EL (cell line): ENCODE measurements around the gene RORB.
A peak's percentile ranks its signal among the peaks of the same experiment; 100 is the strongest.
"Not testable (repeated sequence)": the region's sequence is repeated elsewhere in the genome, so short reads cannot be mapped to it uniquely, and the experiment has no call there.

Experiments
- DNase-seq: peaks from one replicate; pipeline ENCODE4 v3.0.0-alpha.2; 2016

Gene RORB

DNA sequence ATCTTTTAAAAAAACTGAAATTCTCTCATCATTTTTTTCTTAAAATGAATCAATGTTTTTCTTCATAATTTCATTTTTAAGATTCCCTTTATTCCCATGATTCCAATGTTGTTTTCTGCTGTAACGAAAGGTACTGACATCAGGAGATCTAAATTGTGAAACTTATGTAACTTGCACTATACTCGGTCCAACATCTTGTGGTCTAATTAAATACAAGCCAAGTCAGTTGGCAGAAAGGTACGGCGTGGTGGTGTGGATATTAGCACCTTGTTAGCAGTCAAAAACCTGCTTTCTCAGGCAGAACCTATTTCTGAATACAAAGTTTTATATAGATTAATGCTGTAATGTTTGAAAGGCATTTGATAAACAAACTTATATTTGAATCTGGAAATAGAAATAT, 20.1 kb downstream of the RORB start:
- no peak for DNase-seq

DNA sequence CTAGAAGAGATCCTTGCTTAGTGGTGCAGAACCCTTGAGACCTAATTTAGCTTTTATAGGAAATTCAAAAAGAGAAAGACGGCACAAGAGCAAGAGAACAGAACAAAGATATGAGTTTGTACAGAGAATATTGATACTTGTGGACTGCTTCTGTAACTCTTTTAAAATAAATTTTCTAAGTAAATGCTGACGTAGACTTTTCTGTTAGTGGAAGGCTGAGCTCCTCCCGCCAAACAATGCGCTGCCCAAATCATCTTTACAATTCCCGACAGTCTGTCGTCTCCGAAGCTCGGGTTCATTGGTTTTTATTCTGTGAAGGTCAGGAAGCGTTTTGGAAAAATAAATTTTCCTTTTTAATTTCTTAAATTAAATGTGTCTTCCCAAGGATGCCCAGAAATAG, 22.3 kb downstream of the RORB start:
- no peak for DNase-seq

DNA sequence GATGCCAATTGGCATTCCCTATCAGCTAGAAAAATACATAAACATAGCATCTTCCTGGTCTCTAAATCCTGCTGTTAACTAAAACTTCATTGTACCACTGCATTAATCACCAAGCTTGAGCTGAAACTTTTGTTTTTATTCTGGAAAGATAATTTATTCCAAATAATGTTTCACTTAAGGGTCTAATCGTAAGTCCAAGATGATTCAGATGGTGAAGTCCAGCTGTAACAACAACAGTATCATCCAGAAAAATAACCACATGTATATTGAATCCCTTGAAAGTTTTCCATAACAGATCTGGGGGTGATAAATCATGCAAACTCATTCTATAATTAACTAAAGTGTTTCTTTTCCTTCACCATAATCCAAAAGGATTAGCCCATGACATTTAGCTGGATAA, 23.9 kb downstream of the RORB start:
- no peak for DNase-seq

GRCh38 chr9:74524289-74524688, 27.2 kb downstream of the RORB start:
- DNase-seq, result no peak

- DNase-seq, result no peak
Measured at GRCh38 chr9:74526215-74526614, 29.1 kb downstream of the RORB start.

GRCh38 chr9:74527718-74528117, 30.6 kb downstream of the RORB start:
- no peak for DNase-seq

DNA sequence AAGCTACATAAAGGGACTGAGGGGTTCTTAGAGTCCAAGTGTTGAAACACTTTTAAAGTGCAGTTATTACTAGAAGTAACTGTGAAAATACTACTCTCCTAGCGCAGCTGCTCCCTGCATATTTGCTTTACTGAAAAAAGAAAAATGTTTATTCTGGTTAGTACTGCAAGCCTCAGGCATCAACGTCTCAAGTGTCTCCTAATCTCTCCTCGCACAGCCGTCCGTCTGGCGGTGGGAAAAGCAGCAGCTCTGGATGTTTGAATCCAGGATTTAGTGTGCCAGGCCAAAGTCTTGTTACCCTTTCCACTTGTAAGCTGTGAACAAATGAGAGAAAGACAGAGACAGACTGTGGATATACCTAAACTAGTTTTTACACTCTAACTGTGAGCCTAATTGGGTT, 31.1 kb downstream of the RORB start:
- DNase-seq, result no peak

- not testable (repeated sequence) for DNase-seq
Measured at GRCh38 chr9:74530458-74530857, 33.3 kb downstream of the RORB start.

- no peak for DNase-seq
Measured at GRCh38 chr9:74533253-74533652, 36.1 kb downstream of the RORB start.

- DNase-seq, result no peak
Measured at GRCh38 chr9:74534841-74535240, 37.7 kb downstream of the RORB start.

GRCh38 chr9:74543145-74543544, 46.0 kb downstream of the RORB start:
- DNase-seq, result no peak

GRCh38 chr9:74551266-74551665, 54.1 kb downstream of the RORB start:
- no peak for DNase-seq

- no peak for DNase-seq
Measured at GRCh38 chr9:74554751-74555419, 57.8 kb downstream of the RORB start.

DNA sequence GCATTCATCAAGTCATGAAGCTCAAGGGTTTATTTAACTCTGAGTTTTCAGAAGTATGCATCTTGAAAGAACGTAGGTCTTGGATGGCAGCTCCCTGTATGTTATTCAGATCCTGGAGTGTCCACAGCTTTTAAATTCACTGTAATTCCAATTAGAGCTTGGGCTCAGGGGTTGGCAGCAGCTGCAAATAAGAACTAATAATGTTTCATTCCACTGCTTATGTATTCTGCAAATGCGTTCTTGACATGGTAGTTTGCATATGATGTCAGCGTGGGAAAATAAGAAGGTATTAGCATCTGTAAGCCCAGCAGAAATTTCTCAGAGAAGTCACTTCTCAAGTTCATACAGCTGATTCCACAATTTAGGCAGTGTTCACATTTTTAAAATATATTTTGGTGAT, 58.4 kb downstream of the RORB start:
- DNase-seq, result no peak

- DNase-seq, result no peak
Measured at GRCh38 chr9:74556685-74557084, 59.5 kb downstream of the RORB start.

DNA sequence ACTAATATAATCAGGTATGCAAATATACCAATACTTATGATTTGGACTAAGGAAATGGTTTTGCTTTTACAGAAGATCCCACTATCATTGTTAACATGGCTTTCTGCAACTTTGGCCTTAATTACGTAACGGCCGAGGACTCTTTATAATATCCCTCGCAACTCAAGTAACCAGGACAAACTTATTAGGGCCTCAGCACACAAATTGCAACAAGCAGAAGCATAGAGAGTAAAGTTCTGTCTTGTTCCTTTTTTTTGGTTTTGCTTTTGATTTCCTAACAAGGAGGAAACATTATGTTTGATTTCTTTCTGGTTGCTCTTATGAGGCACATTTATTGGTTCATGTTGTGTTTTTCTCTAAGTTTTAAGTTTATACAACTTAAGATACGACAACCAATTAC, 60.4 kb downstream of the RORB start:
- DNase-seq, result no peak

- no peak for DNase-seq
Measured at GRCh38 chr9:74562611-74563010, 65.5 kb downstream of the RORB start.

GRCh38 chr9:74570879-74571512, 73.9 kb downstream of the RORB start:
- peak; percentile 17 for DNase-seq

- DNase-seq, result no peak
Measured at GRCh38 chr9:74573640-74574191, 76.6 kb downstream of the RORB start.

- no peak for DNase-seq
Measured at GRCh38 chr9:74576176-74576575, 79.0 kb downstream of the RORB start.

DNA sequence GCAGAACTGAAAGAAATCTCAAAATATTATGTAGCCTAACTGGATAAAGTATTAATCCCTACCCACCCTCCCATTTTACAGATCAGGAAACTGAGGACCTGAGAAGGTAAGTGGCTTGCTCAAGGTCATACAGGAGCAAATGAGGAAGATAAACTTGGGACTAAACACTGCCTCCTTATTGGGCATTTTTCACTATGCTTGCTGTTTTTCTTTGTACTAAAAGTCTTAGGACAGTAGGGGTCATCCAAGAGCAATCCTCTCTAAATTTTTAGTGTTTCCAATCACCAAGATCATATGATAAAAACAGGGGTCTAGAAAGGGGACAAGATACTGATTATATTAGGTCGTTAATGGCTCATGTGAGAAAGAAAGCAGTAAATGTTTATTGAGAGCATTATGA, 80.8 kb downstream of the RORB start:
- DNase-seq, result no peak

GRCh38 chr9:74589576-74589975, 92.4 kb downstream of the RORB start:
- no peak for DNase-seq

DNA sequence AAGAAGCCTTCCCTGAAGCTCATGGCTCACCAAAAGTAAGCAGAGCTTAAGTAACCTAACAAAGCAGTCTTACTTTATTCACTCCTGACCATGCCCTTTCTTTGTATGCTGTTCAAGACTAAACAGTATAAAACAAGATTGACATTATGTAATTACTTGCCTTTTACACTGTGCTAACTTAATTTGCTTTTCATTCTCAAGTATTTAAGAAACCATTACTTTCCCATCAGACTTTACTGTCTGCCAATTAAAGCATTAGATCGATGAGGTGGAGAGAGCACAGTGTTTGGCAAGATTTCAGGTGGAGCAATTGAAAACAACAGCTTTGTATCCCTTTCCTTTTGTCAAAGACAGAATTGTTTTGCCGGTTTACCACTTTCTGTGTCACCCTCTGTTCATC, 98.2 kb downstream of the RORB start:
- DNase-seq, result no peak

DNA sequence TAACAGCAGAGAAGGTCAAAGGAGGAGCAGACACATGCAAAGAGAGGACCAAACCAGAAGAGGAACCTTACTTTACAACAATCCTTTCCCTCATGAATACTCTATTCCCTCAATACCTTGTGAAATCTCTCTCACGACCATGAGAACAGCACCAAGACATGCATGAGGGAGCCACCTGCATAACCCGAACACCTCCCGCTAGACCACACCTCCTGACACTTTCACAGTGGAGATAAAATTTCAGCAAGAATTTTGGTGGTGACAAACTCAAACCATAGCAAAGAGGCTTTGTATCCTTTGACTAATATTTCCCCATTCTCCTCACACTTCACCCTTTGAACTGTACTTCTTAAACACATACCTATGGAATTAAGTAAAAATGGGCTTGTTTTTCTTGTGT, 101.7 kb downstream of the RORB start:
- DNase-seq, result no peak
